RWPE1 (cell line): ENCODE measurements around the gene MTSS2.

ENCODE experiments used
- CTCF ChIA-PET: fragments of 350-600 bp; sonication (Branson Sonifier 250); formaldehyde crosslinking; extraction: SDS; loops from one replicate; lab custom pipeline; 2021; lab: Yijun Ruan, JAX
- POLR2A ChIA-PET: fragments of 400-600 bp; formaldehyde crosslinking; extraction: SDS; loops from one replicate; lab custom pipeline; 2020; ENCODE audit warnings: antibody characterized with exemption; ENCODE audit not compliant: low non-redundant PET; lab: Yijun Ruan, JAX
- DNase-seq: peaks from one replicate; pipeline ENCODE4 v3.0.0; 2012; ENCODE audit warnings: low spot score
- H3K27ac ChIP-seq: fragments of 450-650 bp; 2 replicates; pipeline ENCODE4 v1.5.1; 2017
- TF ChIP-seq, protein P1 (sequence below): fragments of 450-650 bp; conservative IDR thresholded peaks from 2 replicates; pipeline ENCODE4 v1.5.1; 2017; ENCODE audit warnings: low read depth, mild to moderate bottlenecking

MTSS2 gene

DNA sequence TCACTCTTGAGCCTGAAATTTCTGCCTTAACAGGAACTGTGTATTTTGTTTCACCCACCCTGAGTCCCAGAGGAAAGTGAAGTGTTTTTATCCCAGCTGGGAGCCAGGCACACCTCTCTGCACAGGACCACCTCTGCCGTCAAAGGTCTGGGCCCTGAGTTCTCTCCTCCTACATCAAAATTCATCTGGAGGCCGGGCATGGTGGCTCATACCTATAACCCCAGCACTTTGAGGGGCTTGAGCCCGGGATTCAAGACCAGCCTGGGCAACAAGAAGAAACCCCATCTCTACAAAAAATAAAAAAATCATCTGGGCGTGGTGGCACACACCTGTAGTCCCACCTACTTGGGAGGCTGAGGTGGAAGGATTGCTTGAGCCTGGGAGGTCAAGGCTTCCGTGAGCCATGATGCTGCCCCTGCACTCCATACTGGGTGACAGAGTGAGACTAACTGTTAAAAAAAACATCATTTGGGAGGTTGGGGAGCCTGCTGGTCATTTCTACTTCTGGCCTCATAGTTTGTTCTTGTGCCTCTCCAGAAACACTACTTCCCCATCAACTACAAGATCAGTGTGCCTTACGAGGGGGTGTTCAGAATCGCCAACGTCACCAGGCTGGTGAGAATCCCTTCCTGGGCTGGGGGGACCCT lies 29.7 kb downstream of the MTSS2 start:
- H3K27ac ChIP-seq: no peak overlapping the region
- ChIA-PET POLR2A (no interaction called here), CTCF (interaction anchor here (0.5 to 0.7 kb wide), 2 partner anchors 115 to 154 kb away, joined by 3 read pairs; no protein-coding TSS in a partner anchor)
- TF ChIP-seq, protein P1, sequence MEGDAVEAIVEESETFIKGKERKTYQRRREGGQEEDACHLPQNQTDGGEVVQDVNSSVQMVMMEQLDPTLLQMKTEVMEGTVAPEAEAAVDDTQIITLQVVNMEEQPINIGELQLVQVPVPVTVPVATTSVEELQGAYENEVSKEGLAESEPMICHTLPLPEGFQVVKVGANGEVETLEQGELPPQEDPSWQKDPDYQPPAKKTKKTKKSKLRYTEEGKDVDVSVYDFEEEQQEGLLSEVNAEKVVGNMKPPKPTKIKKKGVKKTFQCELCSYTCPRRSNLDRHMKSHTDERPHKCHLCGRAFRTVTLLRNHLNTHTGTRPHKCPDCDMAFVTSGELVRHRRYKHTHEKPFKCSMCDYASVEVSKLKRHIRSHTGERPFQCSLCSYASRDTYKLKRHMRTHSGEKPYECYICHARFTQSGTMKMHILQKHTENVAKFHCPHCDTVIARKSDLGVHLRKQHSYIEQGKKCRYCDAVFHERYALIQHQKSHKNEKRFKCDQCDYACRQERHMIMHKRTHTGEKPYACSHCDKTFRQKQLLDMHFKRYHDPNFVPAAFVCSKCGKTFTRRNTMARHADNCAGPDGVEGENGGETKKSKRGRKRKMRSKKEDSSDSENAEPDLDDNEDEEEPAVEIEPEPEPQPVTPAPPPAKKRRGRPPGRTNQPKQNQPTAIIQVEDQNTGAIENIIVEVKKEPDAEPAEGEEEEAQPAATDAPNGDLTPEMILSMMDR: no peak
- no peak for DNase-seq

- H3K27ac ChIP-seq: peak overlapping the region; percentile 37
- TF ChIP-seq, protein P1: peak; percentile 91
- CTCF ChIA-PET: interaction anchor here (0.5 to 1.7 kb wide), 20 partner anchors 14 to 1466 kb away, joined by 3 to 9 read pairs (median 3); partner anchors contain the start of gene FCSK
- POLR2A ChIA-PET: no interaction called here
- DNase-seq: peak; percentile 66
Measured at GRCh38 chr16:70653809-70654771, 31.8 kb downstream of the MTSS2 start.

DNA sequence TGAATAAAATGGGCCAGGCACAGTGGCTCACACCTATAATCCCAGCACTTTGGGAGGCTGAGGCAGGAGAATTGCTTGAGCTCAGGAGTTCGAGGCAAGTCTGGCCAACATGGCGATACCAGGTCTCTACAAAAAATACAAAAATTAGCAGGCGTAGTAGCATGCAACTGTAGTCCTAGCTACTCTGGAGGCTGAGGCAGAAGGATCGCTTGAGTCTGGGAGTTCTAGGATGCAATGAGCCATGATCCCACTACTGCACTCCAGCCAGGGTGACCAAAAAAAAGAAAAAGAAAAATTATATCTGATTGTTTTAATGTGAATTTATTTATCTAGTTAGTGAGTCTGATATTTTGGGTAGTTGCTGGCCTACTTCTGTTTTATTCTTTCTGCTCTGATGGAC lies 32.4 kb downstream of the MTSS2 start:
- POLR2A ChIA-PET: no interaction called here

DNA sequence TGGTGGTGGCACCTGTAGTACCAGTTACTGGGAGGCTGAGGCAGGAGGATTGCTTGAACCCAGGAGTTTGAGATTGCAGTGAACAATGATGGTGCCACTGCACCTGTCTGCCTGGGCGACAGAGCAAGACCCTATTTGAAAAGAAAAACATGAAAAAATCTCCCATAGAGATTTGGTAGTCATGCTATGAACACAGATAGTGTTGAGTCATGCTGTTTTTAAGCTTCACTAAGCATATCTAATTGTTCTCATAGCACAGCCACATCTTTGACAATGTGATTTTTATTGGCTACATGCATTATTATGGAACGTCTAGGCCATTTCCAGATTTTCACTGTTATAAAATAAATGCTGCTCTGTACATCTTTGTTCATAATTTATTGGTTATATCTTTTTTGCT lies 33.5 kb downstream of the MTSS2 start:
- H3K27ac ChIP-seq: no peak overlapping the region
- no peak for DNase-seq
- ChIA-PET POLR2A (no interaction called here), CTCF (interaction anchor here (0.7 to 1.3 kb wide), 4 partner anchors 77 to 271 kb away, joined by 3 to 5 read pairs (median 4); no protein-coding TSS in a partner anchor)
- TF ChIP-seq, protein P1: no peak

More for the DNA sequence above, 32.4 kb downstream of the MTSS2 start:
- no peak overlapping the region for H3K27ac ChIP-seq
- CTCF ChIA-PET: interaction anchor here (0.7 to 1.7 kb wide), 13 partner anchors 29 to 858 kb away, joined by 3 to 9 read pairs (median 3); partner anchors contain the start of gene FCSK
- DNase-seq: no peak
- TF ChIP-seq, protein P1: no peak

DNA sequence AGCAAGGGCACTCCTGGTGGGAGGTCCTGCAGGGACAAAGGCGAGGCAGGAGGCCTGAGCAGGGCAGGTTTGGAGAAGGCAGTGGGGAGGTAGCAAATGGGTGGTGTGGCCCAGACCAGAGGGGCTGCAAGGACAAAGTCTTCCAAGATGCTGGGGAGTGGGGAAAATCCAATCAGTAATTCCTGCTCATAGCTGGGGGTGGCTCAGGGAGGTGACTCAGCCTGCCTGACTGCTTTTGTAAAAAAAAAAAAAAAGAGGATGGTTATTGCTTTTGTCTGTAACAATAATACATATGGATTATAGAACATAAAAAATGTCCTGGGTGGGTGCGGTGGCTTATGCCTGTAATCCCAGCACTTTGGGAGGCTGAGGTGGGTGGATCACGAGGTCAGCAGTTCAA lies 34.3 kb downstream of the MTSS2 start:
- ChIA-PET CTCF (interaction anchor here (0.6 to 0.7 kb wide), 2 partner anchors 336 to 795 kb away, joined by 3 read pairs; no protein-coding TSS in a partner anchor), POLR2A (interaction anchor here (0.5 kb wide), 1 partner anchor 8 kb away, joined by 3 read pairs; no protein-coding TSS in a partner anchor)

More for the DNA sequence above, 34.3 kb downstream of the MTSS2 start:
- H3K27ac ChIP-seq: no peak overlapping the region
- TF ChIP-seq, protein P1: no peak
- no peak for DNase-seq
